Colon (tissue), 2 donors: ENCODE measurements around the gene EMSY.

Experiments used
- FAIRE-seq: peaks from 2 replicates; lab custom pipeline; 2012; peaks lifted over from hg19 to GRCh38; lab: Jason Lieb, UNC
- donor health status: control.
- donor health status: control.

The EMSY gene

DNA sequence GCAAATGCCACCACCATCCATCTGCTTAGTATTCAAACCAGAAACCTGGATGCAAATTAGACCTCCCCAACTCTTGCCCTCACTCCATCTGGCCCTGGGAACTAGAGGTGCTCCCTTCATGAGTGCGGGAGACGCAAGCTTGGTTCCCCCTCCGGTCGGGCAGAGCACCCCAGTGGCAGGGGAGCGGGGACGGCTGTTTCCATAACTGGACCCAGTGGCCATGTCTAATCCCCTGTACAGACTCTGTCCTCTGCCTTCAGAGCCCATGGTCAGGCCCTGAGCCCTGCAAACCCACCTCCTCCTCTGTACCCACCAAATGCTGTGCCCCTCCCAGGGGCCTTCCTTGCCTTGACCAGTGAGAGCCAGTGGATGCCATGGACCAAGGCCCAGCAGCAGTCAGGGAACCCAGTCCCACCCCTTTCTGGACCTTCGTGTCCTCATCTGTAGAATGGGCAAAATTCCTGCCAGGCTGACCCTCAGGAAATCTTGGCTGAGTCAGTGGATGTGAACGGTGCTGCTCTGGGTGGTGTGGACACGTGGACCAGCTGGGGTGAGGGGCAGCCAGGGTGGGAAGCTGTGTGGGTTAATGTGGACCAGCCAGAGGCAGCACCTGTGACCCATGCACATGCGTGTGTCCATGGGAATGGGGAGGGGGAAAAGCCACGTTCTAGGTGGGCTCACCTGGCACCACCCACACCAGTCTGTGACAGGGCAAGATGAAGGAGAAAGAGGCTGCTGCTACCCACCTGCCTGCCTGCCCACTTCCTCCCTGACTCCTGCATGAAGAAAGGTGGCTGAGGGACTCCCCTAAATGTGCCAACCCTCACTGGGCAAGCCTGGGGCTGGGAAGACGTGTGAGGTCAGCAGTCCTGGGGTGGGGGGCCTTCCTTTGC, 153.0 kb downstream of the EMSY start:
- FAIRE-seq, result no peak

DNA sequence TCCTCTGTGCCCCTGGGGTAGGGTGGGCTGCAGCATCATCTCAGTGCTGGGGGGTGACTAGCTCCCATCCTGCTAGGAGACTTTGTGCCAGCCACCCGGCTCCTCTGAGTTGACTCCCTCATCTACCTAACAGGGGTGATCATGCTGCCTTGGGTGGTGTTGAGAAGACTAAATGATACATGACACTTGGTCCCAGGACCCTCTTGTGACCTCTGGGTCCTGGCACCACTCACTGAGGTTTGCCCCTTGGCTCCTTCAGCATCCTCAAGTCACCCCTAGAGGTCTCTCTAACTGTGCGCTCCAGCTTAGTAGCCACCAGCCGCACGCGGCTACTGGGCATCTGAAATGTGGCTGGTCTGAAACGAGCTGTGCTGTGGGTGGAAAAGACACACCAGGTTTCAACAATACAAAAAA, 153.6 kb downstream of the EMSY start:
- no peak for FAIRE-seq

DNA sequence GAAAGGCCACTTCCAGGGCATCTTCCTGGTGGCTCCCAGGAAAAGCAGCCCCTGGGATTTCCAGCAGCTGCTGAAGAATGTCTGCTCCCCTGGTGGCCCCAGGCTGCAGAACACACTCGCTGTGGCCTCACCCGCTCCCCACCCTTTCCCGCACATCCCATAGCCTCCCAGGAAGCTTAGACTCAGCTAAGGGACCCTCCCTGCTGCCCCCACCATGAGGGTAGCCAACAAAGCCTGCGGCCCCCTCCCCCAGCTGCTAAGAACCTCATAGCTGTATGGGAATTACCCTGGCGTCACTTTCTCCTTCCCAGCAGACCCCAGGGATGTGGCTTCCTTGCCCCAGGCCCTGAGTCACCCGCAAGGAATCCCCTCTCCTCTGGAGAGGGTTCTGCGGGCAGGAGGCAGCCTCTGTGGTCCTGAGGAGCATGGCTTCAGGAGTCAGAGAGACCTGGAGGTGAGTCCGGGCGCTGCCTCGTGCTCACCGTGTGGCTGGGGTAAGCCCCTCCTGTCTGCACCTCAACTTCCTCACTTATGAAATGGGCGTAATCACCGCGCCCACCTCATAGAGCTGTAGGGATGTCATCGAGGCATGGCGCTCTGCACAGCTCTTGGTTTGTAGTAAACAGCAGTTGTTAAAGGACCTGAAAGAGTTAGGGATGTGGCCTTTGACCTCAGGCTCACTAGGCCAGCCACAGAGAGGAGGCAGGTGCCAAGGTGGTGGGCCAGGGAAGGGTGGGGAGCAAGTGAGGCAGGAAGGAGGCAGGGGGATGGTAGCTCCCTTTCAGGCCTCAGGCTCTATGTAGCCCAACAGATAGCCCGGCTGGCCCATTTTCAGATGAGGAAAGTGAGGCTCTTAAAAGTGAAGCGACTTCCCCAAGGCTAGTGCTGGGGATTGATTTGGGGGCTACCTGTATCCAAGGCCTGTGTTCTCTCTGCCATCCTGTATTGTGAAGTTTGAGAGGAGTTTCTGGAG, 154.5 kb downstream of the EMSY start:
- FAIRE-seq, result no peak

DNA sequence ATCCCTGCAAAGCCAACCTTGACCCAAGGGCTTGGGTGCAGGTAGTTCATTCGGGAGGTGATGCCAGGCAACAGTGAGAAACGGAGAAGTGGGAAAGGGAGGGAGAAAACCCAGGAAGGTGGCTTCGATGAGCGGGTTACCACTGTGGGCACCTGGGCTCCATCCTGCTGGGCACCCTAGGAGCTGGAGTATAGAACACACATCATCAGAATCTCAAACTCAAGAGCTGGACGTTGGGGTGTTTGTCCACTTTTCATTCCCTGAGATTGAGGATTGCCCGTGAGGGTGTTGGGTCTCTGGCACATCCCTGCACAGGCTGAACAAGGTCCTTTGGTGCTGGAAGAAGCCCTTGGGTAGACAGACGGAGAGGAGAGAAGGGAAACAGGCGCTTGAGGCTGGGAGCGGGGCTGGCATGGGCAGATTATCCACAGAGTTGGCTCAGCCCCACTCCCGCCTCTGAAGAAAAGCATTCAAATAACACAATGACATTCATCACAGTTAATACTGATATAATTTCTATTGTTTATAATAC, 155.4 kb downstream of the EMSY start:
- FAIRE-seq, result no peak

- no peak for FAIRE-seq
These were observed 156.5 kb downstream of the EMSY start for GRCh38 chr11:76601272-76601671.

DNA sequence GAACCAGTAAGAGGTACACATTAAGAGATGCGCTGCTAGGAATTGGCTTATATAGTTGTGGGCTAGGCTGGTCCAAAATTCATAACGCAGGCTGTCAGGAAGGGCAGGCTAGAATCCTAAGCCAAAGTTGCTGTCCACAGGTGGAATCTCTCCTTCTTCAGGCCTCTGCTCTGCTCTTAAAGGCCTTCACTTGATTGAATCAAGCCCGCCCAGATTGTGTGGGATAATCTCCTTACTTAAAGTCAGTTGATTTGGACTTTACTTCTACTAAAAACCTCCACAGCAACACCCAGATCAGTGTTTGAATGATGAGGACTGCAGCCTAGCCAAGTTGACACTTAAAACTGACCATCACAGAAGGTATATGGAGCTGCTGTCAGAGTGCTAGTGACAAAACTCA, 156.9 kb downstream of the EMSY start:
- FAIRE-seq, result no peak

- FAIRE-seq, result no peak
These were observed 157.6 kb downstream of the EMSY start for GRCh38 chr11:76602431-76602861.
